Karpas-422 (cell line): ENCODE data around the gene CRLF2. TPM values are rescaled to one million over a fixed set of nuclear protein-coding genes. Genes with fewer than 3 reads are reported as not detected.
A peak's percentile ranks its signal among the peaks of the same experiment; 100 is the strongest.
"Not testable (repeated sequence)": the region's sequence is repeated elsewhere in the genome, so short reads cannot be mapped to it uniquely, and the experiment has no call there.

Experiments
- DNase-seq: peaks from one replicate; pipeline ENCODE4 v3.0.0-alpha.2; 2015
- H2AFZ ChIP-seq: fragments of 200-600 bp; sonication (generic); 2 replicates; pipeline ENCODE4 v1.6.1; 2014; ENCODE audit warnings: antibody characterized with exemption, low read length, mixed read lengths
- H3K27ac ChIP-seq: fragments of 200-600 bp; sonication (generic); 2 replicates; pipeline ENCODE4 v1.5.1; 2014; ENCODE audit warnings: mild to moderate bottlenecking, low read length, moderate library complexity
- H3K27me3 ChIP-seq: fragments of 200-600 bp; sonication (generic); 2 replicates; pipeline ENCODE4 v1.6.1; 2014; ENCODE audit warnings: low read length, mixed read lengths
- H3K36me3 ChIP-seq: fragments of 200-600 bp; sonication (generic); 2 replicates; pipeline ENCODE4 v1.6.1; 2014; ENCODE audit warnings: low read length, mixed read lengths; ENCODE audit not compliant: insufficient read depth
- H3K4me1 ChIP-seq: fragments of 200-600 bp; sonication (generic); 2 replicates; pipeline ENCODE4 v1.6.1; 2014; ENCODE audit warnings: mild to moderate bottlenecking, low read length, mixed read lengths
- H3K4me2 ChIP-seq: fragments of 200-600 bp; sonication (generic); 2 replicates; pipeline ENCODE4 v1.6.1; 2014; ENCODE audit warnings: low read length, low read depth, mild to moderate bottlenecking; ENCODE audit not compliant: poor library complexity, severe bottlenecking
- H3K4me3 ChIP-seq: fragments of 200-600 bp; sonication (generic); 2 replicates; pipeline ENCODE4 v1.5.1; 2014; ENCODE audit warnings: mild to moderate bottlenecking, antibody characterized with exemption, low read length, mixed read lengths
- H3K79me2 ChIP-seq: fragments of 200-600 bp; sonication (generic); 2 replicates; pipeline ENCODE4 v1.6.1; 2014; ENCODE audit warnings: mild to moderate bottlenecking, low read length, mixed read lengths
- H3K9ac ChIP-seq: fragments of 200-600 bp; sonication (generic); 2 replicates; pipeline ENCODE4 v1.6.0; 2014; ENCODE audit warnings: low read length
- H3K9me2 ChIP-seq: fragments of 200-600 bp; sonication (generic), shearing (Covaris generic); replicated peaks from 2 replicates; pipeline ENCODE4 v1.6.0; 2014; ENCODE audit warnings: mild to moderate bottlenecking, low read length, moderate library complexity; ENCODE audit not compliant: insufficient read depth
- H3K9me3 ChIP-seq: fragments of 300-700, 200-600 bp; sonication (generic); 2 replicates; pipeline ENCODE4 v1.6.1; 2014; ENCODE audit warnings: low read length, mixed read lengths
- H4K20me1 ChIP-seq: fragments of 200-600 bp; sonication (generic); 2 replicates; pipeline ENCODE4 v1.6.1; 2014; ENCODE audit warnings: mild to moderate bottlenecking, antibody characterized with exemption, low read length, low read depth; ENCODE audit not compliant: insufficient read depth
- total RNA-seq: library from RNA; depleted of rRNA; stranded (reverse); fragments of >200 nt; shearing (Covaris generic); gene quantifications from 2 replicates; pipeline ENCODE4 v1.2.3, GENCODE V29; 2014; ENCODE audit warnings: low replicate concordance

CRLF2 gene
- total RNA-seq, 1 experiment from 2014 or later = not detected

- Histone ChIP-seq H3K27me3 (no peaks in the 10 kb centered on the region), H3K9me2 (no peaks in the 10 kb centered on the region), H3K79me2 (no peaks in the 10 kb centered on the region), H2AFZ (peak overlapping the region; percentile 78), H3K9me3 (0 out of 2 replicates have a peak, but pooled peaks cover 3% of the 10 kb centered on the region), H3K9ac (no peak overlapping the region), H3K36me3 (no peaks in the 10 kb centered on the region), H3K27ac (no peak overlapping the region), H3K4me2 (peak overlapping the region; percentile 48), H3K4me1 (peaks cover 8% of the 10 kb centered on the region), H4K20me1 (no peaks in the 10 kb centered on the region), H3K4me3 (no peak overlapping the region)
- peak; percentile 87 for DNase-seq
Measured at GRCh38 chrX:1205681-1206611, 6.5 kb downstream of the CRLF2 start.

DNA sequence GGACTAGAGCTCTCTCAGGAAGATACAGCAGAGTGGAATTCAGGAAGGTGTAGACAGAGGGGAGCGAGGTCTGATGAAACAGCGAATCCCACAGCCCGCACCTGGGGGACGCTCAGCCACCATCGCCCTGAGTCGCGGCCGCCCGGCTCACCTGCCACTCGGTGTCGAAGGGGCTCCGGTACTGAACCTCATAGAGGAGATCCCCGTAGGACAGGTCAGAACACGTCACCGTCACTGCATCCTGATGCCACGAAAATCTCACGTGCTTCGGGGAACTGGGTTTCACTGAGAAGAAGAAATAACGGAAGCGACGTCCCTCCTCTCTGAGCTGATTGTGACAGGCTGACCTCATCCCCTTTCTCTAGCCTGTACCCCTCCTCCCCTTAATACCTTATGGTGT lies 10.2 kb downstream of the CRLF2 start:
- Histone ChIP-seq H3K27ac (no peak overlapping the region), H3K36me3 (no peaks in the 10 kb centered on the region), H3K4me2 (no peak overlapping the region), H3K9ac (no peak overlapping the region), H4K20me1 (no peaks in the 10 kb centered on the region), H3K4me1 (peaks cover 8% of the 10 kb centered on the region), H3K9me2 (no peaks in the 10 kb centered on the region), H3K79me2 (no peaks in the 10 kb centered on the region), H3K27me3 (no peaks in the 10 kb centered on the region), H2AFZ (no peak overlapping the region), H3K9me3 (peaks cover 8% of the 10 kb centered on the region), H3K4me3 (no peak overlapping the region)
- DNase-seq = no peak

GRCh38 chrX:1196436-1196835 lies 16.0 kb downstream of the CRLF2 start:
- no peak for DNase-seq
- Histone ChIP-seq H3K27me3 (no peaks in the 10 kb centered on the region), H3K4me2 (no peak overlapping the region), H3K4me3 (no peak overlapping the region), H2AFZ (no peak overlapping the region), H4K20me1 (no peaks in the 10 kb centered on the region), H3K36me3 (no peaks in the 10 kb centered on the region), H3K27ac (no peak overlapping the region), H3K9me3 (peaks cover 8% of the 10 kb centered on the region), H3K9me2 (no peaks in the 10 kb centered on the region), H3K79me2 (no peaks in the 10 kb centered on the region), H3K4me1 (no peaks in the 10 kb centered on the region), H3K9ac (no peak overlapping the region)

DNA sequence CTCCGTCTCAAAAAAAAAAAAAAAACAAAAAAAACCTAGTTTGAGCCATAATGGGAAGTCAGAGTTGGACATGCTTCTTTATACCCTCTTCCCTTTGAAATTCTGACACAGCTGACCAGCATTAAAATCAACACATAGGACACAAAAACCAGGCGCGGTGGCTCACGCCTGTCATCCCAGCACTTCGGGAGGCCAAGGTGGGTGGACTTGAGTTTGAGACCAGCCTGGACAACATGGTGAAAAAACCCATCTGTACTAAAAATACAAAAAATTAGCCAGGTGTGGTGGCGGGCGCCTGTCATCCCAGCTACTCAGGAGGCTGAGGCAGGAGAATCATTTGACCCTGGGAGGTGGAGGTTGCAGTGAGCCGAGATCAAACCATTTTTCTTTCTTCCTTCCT lies 20.3 kb downstream of the CRLF2 start:
- not testable (repeated sequence) for H3K9ac ChIP-seq

GRCh38 chrX:1190596-1191145 lies 21.8 kb downstream of the CRLF2 start:
- Histone ChIP-seq H2AFZ (no peak overlapping the region), H3K4me3 (no peak overlapping the region), H3K9me2 (no peaks in the 10 kb centered on the region), H3K27ac (no peak overlapping the region), H3K27me3 (no peaks in the 10 kb centered on the region), H3K9me3 (no peaks in the 10 kb centered on the region), H3K36me3 (no peaks in the 10 kb centered on the region), H4K20me1 (no peaks in the 10 kb centered on the region), H3K9ac (no peak overlapping the region), H3K4me1 (no peaks in the 10 kb centered on the region), H3K4me2 (no peak overlapping the region), H3K79me2 (no peaks in the 10 kb centered on the region)
- DNase-seq = no peak

More for the DNA sequence above, 20.3 kb downstream of the CRLF2 start:
- not testable (repeated sequence) for H3K4me1 ChIP-seq, H3K9me3 ChIP-seq, H3K27ac ChIP-seq, H3K9me2 ChIP-seq, H3K79me2 ChIP-seq, H3K4me3 ChIP-seq, DNase-seq, H4K20me1 ChIP-seq, H3K27me3 ChIP-seq, H2AFZ ChIP-seq, H3K36me3 ChIP-seq, H3K4me2 ChIP-seq

DNA sequence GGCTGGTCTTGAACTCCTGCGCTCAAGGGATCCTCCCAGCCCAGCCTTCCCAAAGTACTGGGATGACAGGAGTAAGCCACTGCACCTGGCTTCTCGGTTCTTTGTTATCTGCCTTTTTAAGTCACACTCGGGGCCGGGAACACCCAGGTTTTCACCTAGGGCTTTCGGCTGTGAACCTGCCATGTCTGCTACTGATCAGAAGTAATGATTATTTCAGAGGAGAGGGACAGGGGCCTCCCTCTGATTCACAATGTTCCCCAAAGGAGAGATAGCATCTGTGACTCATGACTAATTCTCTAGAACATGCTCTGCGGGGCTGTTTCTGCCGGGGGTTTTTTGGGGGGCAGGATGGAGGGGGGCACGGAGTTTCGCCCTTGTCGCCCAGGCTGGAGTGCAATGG lies 26.9 kb downstream of the CRLF2 start:
- Histone ChIP-seq H3K9me3 (no peaks in the 10 kb centered on the region), H3K27ac (no peak overlapping the region), H3K4me2 (no peak overlapping the region), H2AFZ (no peak overlapping the region), H4K20me1 (no peaks in the 10 kb centered on the region), H3K9ac (no peak overlapping the region), H3K4me3 (no peak overlapping the region), H3K4me1 (no peaks in the 10 kb centered on the region), H3K36me3 (no peaks in the 10 kb centered on the region), H3K79me2 (no peaks in the 10 kb centered on the region), H3K9me2 (no peaks in the 10 kb centered on the region), H3K27me3 (no peaks in the 10 kb centered on the region)
- DNase-seq = no peak

DNA sequence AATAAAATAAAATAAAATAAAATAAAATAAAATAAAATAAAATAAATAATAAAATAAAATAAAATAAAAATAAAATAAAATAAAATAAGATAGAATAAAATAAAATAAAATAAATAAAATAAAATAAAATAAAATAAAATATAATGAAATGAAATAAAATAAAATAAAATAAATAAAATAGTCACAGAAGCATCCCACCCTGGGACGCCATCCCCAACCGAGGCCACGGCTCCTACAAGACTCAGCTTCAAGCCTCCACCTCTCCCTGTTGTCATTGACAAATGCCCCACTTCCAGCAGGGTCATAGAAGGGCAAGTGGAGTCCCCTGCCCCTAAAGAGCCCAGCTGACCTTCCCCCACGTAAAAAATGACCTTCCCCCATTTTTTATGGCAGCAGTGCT lies 30.2 kb downstream of the CRLF2 start:
- no peak overlapping the region for H3K4me2 ChIP-seq
- no peak overlapping the region for H3K4me3 ChIP-seq
- no peak for DNase-seq
- H2AFZ ChIP-seq = no peak overlapping the region
- no peaks in the 10 kb centered on the region for H3K79me2 ChIP-seq
- H3K9ac ChIP-seq = no peak overlapping the region
- no peak overlapping the region for H3K27ac ChIP-seq
- no peaks in the 10 kb centered on the region for H3K27me3 ChIP-seq
- no peaks in the 10 kb centered on the region for H4K20me1 ChIP-seq
- no peaks in the 10 kb centered on the region for H3K36me3 ChIP-seq
- H3K4me1 ChIP-seq = no peaks in the 10 kb centered on the region
- H3K9me2 ChIP-seq = no peaks in the 10 kb centered on the region
- no peaks in the 10 kb centered on the region for H3K9me3 ChIP-seq

DNA sequence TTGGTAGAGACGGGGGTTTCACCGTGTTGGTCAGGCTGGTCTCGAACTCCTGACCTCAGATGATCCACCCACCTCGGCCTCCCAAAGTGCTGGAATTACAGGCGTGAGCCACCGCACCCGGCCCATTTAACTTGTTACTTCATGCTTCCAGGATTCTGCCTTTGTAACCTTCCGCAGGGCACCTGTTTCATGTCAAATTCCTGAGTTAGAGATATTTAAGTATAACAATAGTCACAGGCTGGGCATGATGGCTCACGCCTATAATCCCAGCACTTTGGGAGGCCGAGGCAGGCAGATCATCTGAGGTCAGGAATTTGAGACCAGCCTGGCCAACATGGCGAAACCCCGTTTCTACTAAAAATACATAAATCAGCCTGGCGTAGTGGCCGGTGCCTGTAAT lies 30.8 kb downstream of the CRLF2 start:
- H3K27ac ChIP-seq, H3K9me3 ChIP-seq, H3K36me3 ChIP-seq, H3K4me2 ChIP-seq, H3K9me2 ChIP-seq, H3K4me3 ChIP-seq, H3K9ac ChIP-seq, H3K27me3 ChIP-seq, H4K20me1 ChIP-seq, H3K4me1 ChIP-seq, H3K79me2 ChIP-seq, H2AFZ ChIP-seq, DNase-seq: not testable (repeated sequence)
